ENCODE data around the gene SLC9A9. TPM values are rescaled to one million over a fixed set of nuclear protein-coding genes. Genes with fewer than 3 reads are reported as not detected.

The SLC9A9 gene
- total and polyA plus RNA-seq, 4 donors: 3.3 to 15.0 (median 6.1) TPM

- TF ChIP-seq CTCF (IDR thresholded peaks at IDR 0.05; ENCODE audit: low read depth, low read length, missing input control): no peak
- TF ChIP-seq RAD21 (IDR thresholded peaks at IDR 0.05): no peak
- TF ChIP-seq FOXA1 (IDR thresholded peaks at IDR 0.05): no peak
- TF ChIP-seq HNF4A (conservative IDR thresholded peaks at IDR 0.05): no peak
- TF ChIP-seq SP1 (IDR thresholded peaks at IDR 0.05): no peak
- TF ChIP-seq GABPA (IDR thresholded peaks at IDR 0.05 in 1 of 2, conservative IDR thresholded peaks at IDR 0.05 in 1 of 2): no peak
- no peak for TF ChIP-seq HNF4G (IDR thresholded peaks at IDR 0.05)
- TF ChIP-seq NR2F2 (IDR thresholded peaks at IDR 0.05): no peak
- TF ChIP-seq YY1 (IDR thresholded peaks at IDR 0.05): no peak
- no peak for TF ChIP-seq ATF3 (IDR thresholded peaks at IDR 0.05)
- TF ChIP-seq JUND (IDR thresholded peaks at IDR 0.05): no peak
- TF ChIP-seq MAX (IDR thresholded peaks at IDR 0.05): no peak
- TF ChIP-seq TAF1 (conservative IDR thresholded peaks at IDR 0.05): no peak
- TF ChIP-seq ZBTB33 (IDR thresholded peaks at IDR 0.05): no peak
- TF ChIP-seq REST (IDR thresholded peaks at IDR 0.05): no peak
- no peak for TF ChIP-seq RXRA (IDR thresholded peaks at IDR 0.05)
- TF ChIP-seq FOXA2 (IDR thresholded peaks at IDR 0.05): no peak
- Histone ChIP-seq H3K36me3 (ENCODE audit: control insufficient read depth in 4 of 4, insufficient read depth in 3 of 4, low read depth in 1 of 4, low read length in 3 of 4) (no peaks in the 10 kb centered on the region), H3K27me3 (ENCODE audit: control insufficient read depth in 4 of 4, insufficient read depth in 4 of 4, low read length in 3 of 4) (no peaks in the 10 kb centered on the region), H3K9ac (ENCODE audit: low read depth in 1 of 2, low read length in 2 of 2) (no peak overlapping the region), H3K27ac (ENCODE audit: low read depth in 1 of 2, low read length in 2 of 2) (no peak overlapping the region), H3K4me1 (ENCODE audit: control insufficient read depth in 4 of 4, insufficient read depth in 4 of 4, low read length in 3 of 4) (peaks cover 0 to 4% (median 0%) of the 10 kb centered on the region in 4 donors), H3K9me3 (ENCODE audit: control insufficient read depth in 4 of 4, low read length in 3 of 4) (no peaks in the 10 kb centered on the region), H3K4me3 (ENCODE audit: low read depth in 1 of 3, low read length in 3 of 3) (no peak overlapping the region)
- WGBS: 71% methylated on average over 1 of the region's 1 CpG
- DNase-seq (ENCODE audit: low spot score): no peak
Observed at GRCh38 chr3:143439817-143440216, 408.5 kb downstream of the SLC9A9 start.

- Histone ChIP-seq H3K4me1 (ENCODE audit: control insufficient read depth in 4 of 4, insufficient read depth in 4 of 4, low read length in 3 of 4) (no peaks in the 10 kb centered on the region), H3K9me3 (ENCODE audit: control insufficient read depth in 4 of 4, low read length in 3 of 4) (no peaks in the 10 kb centered on the region), H3K9ac (ENCODE audit: low read depth in 1 of 2, low read length in 2 of 2) (no peak overlapping the region), H3K36me3 (ENCODE audit: control insufficient read depth in 4 of 4, insufficient read depth in 3 of 4, low read depth in 1 of 4, low read length in 3 of 4) (no peaks in the 10 kb centered on the region), H3K4me3 (ENCODE audit: low read depth in 1 of 3, low read length in 3 of 3) (no peak overlapping the region), H3K27ac (ENCODE audit: low read depth in 1 of 2, low read length in 2 of 2) (no peak overlapping the region), H3K27me3 (ENCODE audit: control insufficient read depth in 4 of 4, insufficient read depth in 4 of 4, low read length in 3 of 4) (no peaks in the 10 kb centered on the region)
- TF ChIP-seq EGR1 (IDR thresholded peaks at IDR 0.05; ENCODE audit: low read depth in 2 of 2) (no peak), GABPA (IDR thresholded peaks at IDR 0.05 in 1 of 2, conservative IDR thresholded peaks at IDR 0.05 in 1 of 2) (no peak), SP1 (IDR thresholded peaks at IDR 0.05) (no peak), ATF3 (IDR thresholded peaks at IDR 0.05) (no peak), JUND (IDR thresholded peaks at IDR 0.05) (no peak), FOXA2 (IDR thresholded peaks at IDR 0.05) (no peak)
- 92% methylated on average over 10 of the region's 10 CpGs for WGBS
- DNase-seq (ENCODE audit: low spot score): no peak
Observed at GRCh38 chr3:143437405-143437804, 410.9 kb downstream of the SLC9A9 start.
